GM10248 (cell line): ENCODE results near the gene MATCAP1.

Experiments used
- CTCF ChIA-PET: fragments of 300-600 bp; sonication (Branson Sonifier 250); formaldehyde crosslinking; extraction: SDS; loops from one replicate; lab custom pipeline; 2021; ENCODE audit warnings: antibody characterized with exemption; lab: Yijun Ruan, JAX
- POLR2A ChIA-PET: fragments of 350-650 bp; sonication (Branson Sonifier 250); formaldehyde crosslinking; extraction: SDS; loops from one replicate; lab custom pipeline; 2020; ENCODE audit warnings: antibody characterized with exemption; lab: Yijun Ruan, JAX
- DNase-seq: peaks from one replicate; pipeline ENCODE4 v3.0.0; 2012; ENCODE audit errors: extremely low spot score
- CTCF ChIP-seq: IDR thresholded peaks from 2 replicates; pipeline ENCODE4 v1.5.1; 2012; ENCODE audit warnings: mild to moderate bottlenecking, low read depth; ENCODE audit errors: extremely low read depth, missing control alignments, control extremely low read depth

MATCAP1 gene

GRCh38 chr16:67190041-67190440 is 6.3 kb upstream of the MATCAP1 start, which contains the start of gene EXOC3L1:
Gene EXOC3L1, minus strand, starts transcription at chr16:67190136. Its CDS starts 460 bp downstream, at chr16:67189676.
- ChIA-PET CTCF (interaction anchor here (1.1 to 2.8 kb wide), 8 partner anchors 12 to 174 kb away, joined by 3 to 17 read pairs (median 4); partner anchors contain the start of gene NOL3), POLR2A (interaction anchor here (0.5 kb wide), 1 partner anchor 209 kb away, joined by 3 read pairs; no protein-coding TSS in a partner anchor)
- DNase-seq = no peak
- TF ChIP-seq CTCF = no peak

GRCh38 chr16:67188798-67189197 is 5.0 kb upstream of the MATCAP1 start:
- TF ChIP-seq CTCF = no peak
- ChIA-PET POLR2A (no interaction called here), CTCF (interaction anchor here (1.1 to 2.8 kb wide), 6 partner anchors 11 to 228 kb away, joined by 3 to 17 read pairs (median 3); partner anchors contain the start of gene NOL3)
- DNase-seq = no peak

- DNase-seq = no peak
- ChIA-PET CTCF (interaction anchor here (1.1 to 4.3 kb wide), 5 partner anchors 13 to 228 kb away, joined by 3 to 45 read pairs (median 17); partner anchors contain the start of gene NOL3), POLR2A (no interaction called here)
- no peak for TF ChIP-seq CTCF
Measured at GRCh38 chr16:67188323-67188722, 4.6 kb upstream of the MATCAP1 start.

- POLR2A ChIA-PET = no interaction called here
- no peak for DNase-seq
- CTCF ChIA-PET = interaction anchor here (1.3 to 4.3 kb wide), 6 partner anchors 12 to 212 kb away, joined by 3 to 45 read pairs (median 12); partner anchors contain the start of gene NOL3
- TF ChIP-seq CTCF = no peak
Measured at GRCh38 chr16:67187175-67187890, 3.6 kb upstream of the MATCAP1 start.

GRCh38 chr16:67186550-67186950 is 2.8 kb upstream of the MATCAP1 start:
- no peak for DNase-seq
- no peak for TF ChIP-seq CTCF
- CTCF ChIA-PET = interaction anchor here (1.4 to 4.3 kb wide), 8 partner anchors 12 to 222 kb away, joined by 3 to 45 read pairs (median 8); partner anchors contain the start of gene NOL3
- POLR2A ChIA-PET = no interaction called here

- no peak for DNase-seq
- no peak for TF ChIP-seq CTCF
- POLR2A ChIA-PET = no interaction called here
- CTCF ChIA-PET = interaction anchor here (0.6 to 4.3 kb wide), 40 partner anchors 9 to 361 kb away, joined by 3 to 45 read pairs (median 5); partner anchors contain the start of genes B3GNT9, FHOD1, HSF4 and NOL3
Measured at GRCh38 chr16:67185651-67186134, 1.9 kb upstream of the MATCAP1 start.
